GM12878 (cell line): Measurements from ENCODE around the gene TAF10. TPM values are rescaled to one million over a fixed set of nuclear protein-coding genes. Genes with fewer than 3 reads are reported as not detected.

Source experiments
- ATAC-seq: fragments of 200-7000 bp; cut with Tn5 transposase; 3 replicates; pipeline ENCODE4 v1.9.1; 2020; ENCODE audit warnings: mild to moderate bottlenecking, moderate library complexity
- BruUV-seq: library from RNA; stranded (reverse); fragments of 400-500 nt; replicated peaks from 2 replicates; lab custom pipeline; 2021; lab: Mats Ljungman, UMichigan
- CTCF ChIA-PET: fragments of 300-600 bp; sonication (Branson Sonifier 250); formaldehyde crosslinking; extraction: SDS; loops from one replicate; lab custom pipeline; 2021; ENCODE audit warnings: inconsistent platforms; lab: Yijun Ruan, JAX
- POLR2A ChIA-PET: fragments of 350-600 bp; formaldehyde crosslinking; extraction: SDS; loops from one replicate; lab custom pipeline; 2021; ENCODE audit warnings: inconsistent platforms; lab: Charles Lee
- RAD21 ChIA-PET: fragments of 300-600 bp; sonication (Branson Sonifier 250); formaldehyde crosslinking; loops from one replicate; lab custom pipeline; 2023; ENCODE audit warnings: antibody characterized with exemption; ENCODE audit not compliant: unreplicated experiment; lab: Charles Lee
- SMC1A ChIA-PET: fragments of 300-600 bp; sonication (Branson Sonifier 250); formaldehyde crosslinking; loops from one replicate; lab custom pipeline; 2023; ENCODE audit not compliant: unreplicated experiment, uncharacterized antibody; lab: Charles Lee
- DNase-seq: peaks from one replicate; pipeline ENCODE4 v3.0.0-alpha.2; 2011; ENCODE audit warnings: low read depth, low spot score
- FAIRE-seq: peaks from 3 replicates; lab custom pipeline; 2011; peaks lifted over from hg19 to GRCh38; lab: Jason Lieb, UNC
- H2AFZ ChIP-seq: 2 replicates; pipeline ENCODE4 v1.6.0; 2011; ENCODE audit warnings: low read depth, low read length, control low read depth; ENCODE audit not compliant: control insufficient read depth
- H3K27ac ChIP-seq: 2 replicates; pipeline ENCODE4 v1.5.1; 2011; ENCODE audit warnings: control low read depth; ENCODE audit not compliant: control insufficient read depth, insufficient read depth
- H3K27me3 ChIP-seq, 2 experiments: replicated peaks in 1 of 2; 2 replicates each; pipeline versions ENCODE4 v1.6.0 to v1.6.1; 2011; ENCODE audit warnings: low read length in 1 of 2; ENCODE audit not compliant: control insufficient read depth in 2 of 2, insufficient read depth in 2 of 2
- H3K36me3 ChIP-seq, 2 experiments: 2 replicates each; pipeline ENCODE4 v1.5.1; 2011; ENCODE audit warnings: low read length in 1 of 2; ENCODE audit not compliant: control insufficient read depth in 2 of 2, insufficient read depth in 2 of 2
- H3K4me1 ChIP-seq: 2 replicates; pipeline ENCODE4 v1.6.1; 2011; ENCODE audit warnings: mild to moderate bottlenecking, low read length, moderate library complexity, mixed read lengths; ENCODE audit not compliant: control insufficient read depth, insufficient read depth
- H3K4me2 ChIP-seq: 2 replicates; pipeline ENCODE4 v1.6.0; 2011; ENCODE audit warnings: control low read depth; ENCODE audit not compliant: control insufficient read depth, insufficient read depth
- H3K4me3 ChIP-seq: fragments of 200-600 bp; sonication (generic); 2 replicates; pipeline ENCODE4 v1.5.1; 2016
- H3K79me2 ChIP-seq: 2 replicates; pipeline ENCODE4 v1.6.0; 2011; ENCODE audit warnings: low read length; ENCODE audit not compliant: control insufficient read depth, insufficient read depth
- H3K9ac ChIP-seq: 2 replicates; pipeline ENCODE4 v1.8.0; 2011; ENCODE audit warnings: low read length, control low read depth, mixed read lengths; ENCODE audit not compliant: control insufficient read depth, insufficient read depth
- H3K9me3 ChIP-seq: replicated peaks from 3 replicates; pipeline ENCODE4 v1.5.1; 2011; ENCODE audit warnings: mild to moderate bottlenecking, low read length; ENCODE audit not compliant: control insufficient read depth, insufficient read depth
- H4K20me1 ChIP-seq: 2 replicates; pipeline ENCODE4 v1.6.0; 2011; ENCODE audit not compliant: control insufficient read depth, insufficient read depth
- ASH2L ChIP-seq: fragments of 300-600, 200-600 bp; sonication (generic); IDR thresholded peaks from 2 replicates; pipeline ENCODE4 v1.6.1; 2017; ENCODE audit warnings: low read depth, mild to moderate bottlenecking, borderline replicate concordance
- CBX5 ChIP-seq: sonication (generic); IDR thresholded peaks from 2 replicates; pipeline ENCODE4 v1.6.1; 2016; ENCODE audit warnings: low read depth, moderate library complexity, mild to moderate bottlenecking, inconsistent platforms
- ETV6 ChIP-seq, 2 experiments: fragments of 450-650 bp in 1 of 2; IDR thresholded peaks in 1 of 2; conservative IDR thresholded peaks in 1 of 2; 2 replicates each; pipeline ENCODE4 v1.6.1; 2014; ENCODE audit warnings: antibody characterized with exemption in 1 of 2, borderline replicate concordance in 1 of 2, low read depth in 1 of 2, mild to moderate bottlenecking in 1 of 2, moderate library complexity in 1 of 2
- EZH2 ChIP-seq: IDR thresholded peaks from 2 replicates; pipeline ENCODE4 v1.6.1; 2012; ENCODE audit warnings: low read depth, mild to moderate bottlenecking, control low read depth, inconsistent platforms, low read length, borderline replicate concordance; ENCODE audit not compliant: control insufficient read depth
- POLR2A ChIP-seq: IDR thresholded peaks from 2 replicates; pipeline ENCODE4 v1.6.1; 2011; ENCODE audit warnings: low read depth, mild to moderate bottlenecking, low read length
- RAD21 ChIP-seq: IDR thresholded peaks from 2 replicates; pipeline ENCODE4 v1.6.1; 2011; ENCODE audit warnings: mild to moderate bottlenecking, low read depth, low read length, moderate library complexity; ENCODE audit not compliant: insufficient read depth
- SIX5 ChIP-seq: IDR thresholded peaks from 2 replicates; pipeline ENCODE4 v1.6.1; 2011; ENCODE audit warnings: mild to moderate bottlenecking, low read depth, low read length, moderate library complexity; ENCODE audit not compliant: severe bottlenecking
- SRF ChIP-seq, 2 experiments: IDR thresholded peaks; 2 replicates each; pipeline ENCODE4 v1.6.1; 2011; ENCODE audit warnings: low read depth in 2 of 2, low read length in 2 of 2, mild to moderate bottlenecking in 1 of 2, moderate library complexity in 1 of 2
- SUPT20H ChIP-seq: IDR thresholded peaks from 2 replicates; pipeline ENCODE4 v1.6.1; 2011; ENCODE audit warnings: low read depth, mild to moderate bottlenecking, low read length, moderate library complexity, borderline replicate concordance; ENCODE audit not compliant: control insufficient read depth
- YY1 ChIP-seq: IDR thresholded peaks from 2 replicates; pipeline ENCODE4 v1.6.1; 2011; ENCODE audit warnings: low read depth, mild to moderate bottlenecking, low read length
- ZNF384 ChIP-seq: IDR thresholded peaks from 2 replicates; pipeline ENCODE4 v1.6.1; 2012; ENCODE audit warnings: low read depth, mild to moderate bottlenecking, low read length, improper control_type of control experiment, borderline replicate concordance
- WGBS: methylation state at CpG from one replicate; pipeline ENCODE4 v1.1.6; 2016; ENCODE audit warnings: low lambda C conversion rate; ENCODE audit not compliant: insufficient replicate concordance, insufficient coverage; ENCODE audit errors: missing lambda C conversion rate; 5-methylcytosine and 5-hydroxymethylcytosine counted together
- in situ Hi-C: fragments of 300-500 bp; cut with MboI; formaldehyde crosslinking; loops from 9 replicates; pipeline ENCODE4 v1.14.3; 2018; ENCODE audit warnings: mixed read lengths
- intact Hi-C: fragments of 100-400 bp; cut with micrococcal nuclease; formaldehyde crosslinking; loops from one replicate; pipeline ENCODE4 v1.14.2; 2022; ENCODE audit not compliant: unreplicated experiment
- polyA plus RNA-seq, 11 experiments: library from polyadenylated mRNA; depleted of rRNA in 4 of 11; unstranded in 6 of 11; stranded (reverse) in 5 of 11; fragments of >200 nt; fragmentation: Nextera tagmentation in 4 of 11; fragmentation: Illumina TruSeq in 1 of 11; extraction: Ambion mirVana in 4 of 11; extraction: Trizol in 1 of 11; gene quantifications; 1 replicate in 1 of 11; 2 replicates in 10 of 11; pipeline versions ENCODE4 v1.2.1 to v1.2.3, GENCODE V29; 2011 to 2016; ENCODE audit warnings: inconsistent platforms in 2 of 11, missing spikeins in 2 of 11, low read depth in 1 of 11
- total RNA-seq, 4 experiments: library from RNA; depleted of rRNA in 3 of 4; stranded (reverse); fragments of >200 nt in 3 of 4; fragmentation: Illumina TruSeq in 1 of 4; extraction: Trizol in 1 of 4; gene quantifications; 2 replicates each; pipeline versions ENCODE4 v1.2.1 to v1.2.3, GENCODE V29; 2013 to 2021
- TF ChIP-seq, protein P1 (sequence below): IDR thresholded peaks from 2 replicates; pipeline ENCODE4 v1.6.1; 2012; ENCODE audit warnings: low read length, inconsistent platforms

The TAF10 gene
- total and polyA plus RNA-seq, 10 of the 15 experiments (the other 5 are each of a cell fraction or from before 2014, with no cell fraction given), result 26.7 to 251 (median 149) TPM

DNA sequence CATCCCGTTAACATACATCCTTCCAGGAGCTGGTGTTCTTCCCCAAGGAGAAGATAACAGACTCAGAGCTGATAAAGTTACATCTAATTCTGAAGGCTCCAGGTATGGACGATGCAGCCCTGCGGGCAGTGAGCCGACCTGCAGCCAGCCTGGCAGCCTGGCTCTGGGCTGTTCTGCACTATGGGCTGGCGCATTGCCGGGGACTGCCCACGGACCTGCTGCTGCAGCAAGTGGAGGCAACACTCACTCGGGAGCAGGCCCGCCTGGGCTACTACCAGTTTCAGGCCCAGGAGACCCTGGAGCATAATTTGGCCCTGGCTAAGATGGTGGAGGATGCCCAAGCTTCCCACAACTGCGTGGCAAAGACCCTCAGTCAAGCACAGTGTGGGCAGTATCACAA lies 48.3 kb downstream of the TAF10 start:
- TF ChIP-seq POLR2A, result no peak
- no peak for TF ChIP-seq RAD21
- TF ChIP-seq, protein P1, sequence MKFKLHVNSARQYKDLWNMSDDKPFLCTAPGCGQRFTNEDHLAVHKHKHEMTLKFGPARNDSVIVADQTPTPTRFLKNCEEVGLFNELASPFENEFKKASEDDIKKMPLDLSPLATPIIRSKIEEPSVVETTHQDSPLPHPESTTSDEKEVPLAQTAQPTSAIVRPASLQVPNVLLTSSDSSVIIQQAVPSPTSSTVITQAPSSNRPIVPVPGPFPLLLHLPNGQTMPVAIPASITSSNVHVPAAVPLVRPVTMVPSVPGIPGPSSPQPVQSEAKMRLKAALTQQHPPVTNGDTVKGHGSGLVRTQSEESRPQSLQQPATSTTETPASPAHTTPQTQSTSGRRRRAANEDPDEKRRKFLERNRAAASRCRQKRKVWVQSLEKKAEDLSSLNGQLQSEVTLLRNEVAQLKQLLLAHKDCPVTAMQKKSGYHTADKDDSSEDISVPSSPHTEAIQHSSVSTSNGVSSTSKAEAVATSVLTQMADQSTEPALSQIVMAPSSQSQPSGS, result no peak
- TF ChIP-seq SRF (IDR thresholded peaks at IDR 0.05; ENCODE audit: low read depth in 2 of 2, low read length in 2 of 2), result no peak
- no peak for TF ChIP-seq ZNF384
- no peak for TF ChIP-seq EZH2
- no peak for TF ChIP-seq ASH2L
- TF ChIP-seq CBX5, result no peak
- TF ChIP-seq SUPT20H, result no peak
- no peak for TF ChIP-seq ETV6 (conservative IDR thresholded peaks at IDR 0.05 in 1 of 2, IDR thresholded peaks at IDR 0.05 in 1 of 2; ENCODE audit: borderline replicate concordance in 1 of 2, low read depth in 1 of 2)
- TF ChIP-seq SIX5, result no peak
- no peak for TF ChIP-seq YY1
- H3K4me1 ChIP-seq, result no peaks in the 10 kb centered on the region
- H3K9me3 ChIP-seq, result no peaks in the 10 kb centered on the region
- WGBS, result 86% methylated on average over 10 of the region's 10 CpGs
- ChIA-PET RAD21 (no interaction called here), SMC1A (no interaction called here), CTCF (no interaction called here), POLR2A (no interaction called here)
- no peak overlapping the region for H3K9ac ChIP-seq
- FAIRE-seq (no peak), DNase-seq (no peak), ATAC-seq (no peak)
- H3K4me2 ChIP-seq, result no peak overlapping the region
- no peaks in the 10 kb centered on the region for H3K36me3 ChIP-seq
- no peak overlapping the region for H2AFZ ChIP-seq
- H3K27ac ChIP-seq, result no peak overlapping the region
- H4K20me1 ChIP-seq, result no peaks in the 10 kb centered on the region
- in situ Hi-C loops, result no loop called here
- intact Hi-C loops, result no loop called here
- no peaks in the 10 kb centered on the region for H3K79me2 ChIP-seq
- BruUV-seq, result no TSS peak
- no peaks in the 10 kb centered on the region for H3K27me3 ChIP-seq
- H3K4me3 ChIP-seq, result no peak overlapping the region
